LNCAP (cell line): ENCODE measurements around the gene FGF14.

Experiments used
- CTCF ChIP-seq: fragments of 450-650 bp; IDR thresholded peaks from 2 replicates; pipeline ENCODE4 v1.5.1; 2017; ENCODE audit warnings: mild to moderate bottlenecking

The FGF14 gene

GRCh38 chr13:102273111-102273510, 128.7 kb downstream of the FGF14 start:
- TF ChIP-seq CTCF: no peak

DNA sequence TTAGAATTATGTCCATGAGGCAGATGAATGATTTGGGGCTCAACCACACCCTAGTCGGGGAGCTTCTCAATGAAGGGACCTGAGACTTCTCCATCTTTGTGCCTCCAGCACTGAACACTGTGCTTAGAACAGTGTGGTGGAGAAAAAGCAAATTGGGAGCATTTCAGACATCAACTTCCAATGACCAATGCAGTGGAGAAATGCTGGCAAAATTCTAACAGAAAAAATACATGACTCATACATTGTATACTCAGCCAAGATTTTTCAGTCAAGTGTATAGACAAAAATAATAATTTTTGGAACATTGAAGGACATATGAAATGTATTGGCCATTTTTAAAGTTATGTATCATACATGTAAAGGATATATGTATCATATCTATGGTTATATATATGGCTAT, 134.7 kb downstream of the FGF14 start:
- no peak for TF ChIP-seq CTCF

DNA sequence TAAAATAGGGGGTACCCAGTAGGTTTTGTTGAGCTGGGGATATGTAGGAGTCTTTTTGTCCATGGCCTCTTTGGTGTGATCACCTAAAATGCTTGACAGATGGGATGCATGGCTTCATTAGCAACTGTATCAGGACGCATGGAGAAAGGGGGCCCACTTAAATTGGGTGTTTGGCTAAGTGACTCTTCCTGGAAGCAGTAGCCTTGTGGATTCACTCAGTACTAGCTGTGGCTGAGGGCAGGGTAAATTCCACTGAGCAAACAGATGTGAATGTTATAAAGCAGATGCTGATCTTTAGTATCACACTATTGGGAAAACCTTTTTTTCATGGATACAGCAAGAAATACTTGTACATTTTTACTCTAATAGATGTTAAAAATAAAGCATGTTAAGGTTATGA, 140.0 kb downstream of the FGF14 start:
- TF ChIP-seq CTCF: no peak

GRCh38 chr13:102261316-102261715, 140.5 kb downstream of the FGF14 start:
- no peak for TF ChIP-seq CTCF

DNA sequence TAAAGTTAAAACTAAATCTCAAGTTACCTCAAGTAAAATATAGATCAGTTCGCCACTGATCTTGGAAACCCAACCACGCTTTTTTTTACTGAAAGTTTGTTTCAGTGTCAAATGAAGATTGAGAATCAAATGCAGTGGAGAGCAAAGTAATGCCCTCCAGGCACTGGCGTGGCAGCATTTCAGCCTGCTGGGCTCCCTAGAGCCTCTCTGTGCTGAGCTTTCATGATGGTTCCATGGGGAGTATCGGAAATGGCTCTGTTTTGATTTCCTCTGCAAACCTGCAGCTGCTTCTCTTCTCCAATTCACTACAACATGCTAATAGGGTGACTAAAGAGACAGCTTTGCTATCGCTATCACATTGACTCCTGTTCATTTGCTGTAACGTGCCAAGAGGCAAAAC, 141.6 kb downstream of the FGF14 start:
- no peak for TF ChIP-seq CTCF

- no peak for TF ChIP-seq CTCF
These were observed 146.4 kb downstream of the FGF14 start for GRCh38 chr13:102255409-102255808.

- no peak for TF ChIP-seq CTCF
These were observed 150.0 kb downstream of the FGF14 start for GRCh38 chr13:102251817-102252216.

- TF ChIP-seq CTCF: no peak
These were observed 151.4 kb downstream of the FGF14 start for GRCh38 chr13:102250448-102250847.
